ENCODE measurements around the gene TRPC4AP. TPM values are rescaled to one million over a fixed set of nuclear protein-coding genes. Genes with fewer than 3 reads are reported as not detected.

Gene TRPC4AP
- total RNA-seq, 2 donors from 2014 or later: 44.1 to 57.4 TPM

DNA sequence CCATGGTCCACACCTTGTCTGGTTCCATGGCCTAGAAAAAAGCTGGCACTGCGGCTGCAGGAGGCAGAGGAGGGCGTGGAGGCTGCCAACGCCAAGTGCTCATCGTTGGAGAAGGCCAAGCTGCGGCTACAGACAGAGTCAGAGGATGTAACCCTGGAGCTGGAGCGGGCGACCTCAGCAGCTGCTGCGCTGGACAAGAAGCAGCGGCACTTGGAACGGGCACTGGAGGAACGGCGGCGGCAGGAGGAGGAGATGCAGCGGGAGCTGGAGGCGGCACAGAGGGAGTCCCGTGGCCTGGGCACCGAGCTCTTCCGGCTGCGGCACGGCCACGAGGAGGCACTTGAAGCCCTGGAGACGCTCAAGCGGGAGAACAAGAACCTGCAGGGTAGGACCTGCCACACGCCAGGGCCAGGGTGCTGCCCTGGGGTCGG lies 93.6 kb downstream of the TRPC4AP start:
- H3K4me3 ChIP-seq: no peak overlapping the region
- DNase-seq (no peak), ATAC-seq (no peak)
- no peaks in the 10 kb centered on the region for H3K4me1 ChIP-seq
- peaks cover 16 to 46% of the 10 kb centered on the region in 2 donors for H3K36me3 ChIP-seq (replicated peaks in 1 of 2; ENCODE audit: insufficient read depth in 1 of 2, low read depth in 2 of 2)
- 90 to 93% methylated on average over 21 of the region's 25 CpGs for WGBS, 2 donors
- no peak overlapping the region for H3K27ac ChIP-seq
- no peaks in the 10 kb centered on the region for H3K27me3 ChIP-seq
- intact Hi-C loops (cut with DNase I): no loop called here
- H3K9me3 ChIP-seq: no peaks in the 10 kb centered on the region
- TF ChIP-seq, protein P1, sequence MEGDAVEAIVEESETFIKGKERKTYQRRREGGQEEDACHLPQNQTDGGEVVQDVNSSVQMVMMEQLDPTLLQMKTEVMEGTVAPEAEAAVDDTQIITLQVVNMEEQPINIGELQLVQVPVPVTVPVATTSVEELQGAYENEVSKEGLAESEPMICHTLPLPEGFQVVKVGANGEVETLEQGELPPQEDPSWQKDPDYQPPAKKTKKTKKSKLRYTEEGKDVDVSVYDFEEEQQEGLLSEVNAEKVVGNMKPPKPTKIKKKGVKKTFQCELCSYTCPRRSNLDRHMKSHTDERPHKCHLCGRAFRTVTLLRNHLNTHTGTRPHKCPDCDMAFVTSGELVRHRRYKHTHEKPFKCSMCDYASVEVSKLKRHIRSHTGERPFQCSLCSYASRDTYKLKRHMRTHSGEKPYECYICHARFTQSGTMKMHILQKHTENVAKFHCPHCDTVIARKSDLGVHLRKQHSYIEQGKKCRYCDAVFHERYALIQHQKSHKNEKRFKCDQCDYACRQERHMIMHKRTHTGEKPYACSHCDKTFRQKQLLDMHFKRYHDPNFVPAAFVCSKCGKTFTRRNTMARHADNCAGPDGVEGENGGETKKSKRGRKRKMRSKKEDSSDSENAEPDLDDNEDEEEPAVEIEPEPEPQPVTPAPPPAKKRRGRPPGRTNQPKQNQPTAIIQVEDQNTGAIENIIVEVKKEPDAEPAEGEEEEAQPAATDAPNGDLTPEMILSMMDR (IDR thresholded peaks at IDR 0.05): no peak
- TF ChIP-seq POLR2A (IDR thresholded peaks at IDR 0.05): no peak

GRCh38 chr20:34998331-34998950 lies 94.2 kb downstream of the TRPC4AP start:
- DNase-seq (no peak), ATAC-seq (no peak)
- intact Hi-C loops (cut with DNase I): no loop called here
- 91 to 94% methylated on average over 19 to 28 of the region's 28 CpGs for WGBS, 2 donors
- no peaks in the 10 kb centered on the region for H3K9me3 ChIP-seq
- no peaks in the 10 kb centered on the region for H3K27me3 ChIP-seq
- peaks cover 10 to 42% of the 10 kb centered on the region in 2 donors for H3K36me3 ChIP-seq (replicated peaks in 1 of 2; ENCODE audit: insufficient read depth in 1 of 2, low read depth in 2 of 2)
- no peak overlapping the region for H3K4me3 ChIP-seq
- TF ChIP-seq, protein P1 (IDR thresholded peaks at IDR 0.05): no peak
- no peaks in the 10 kb centered on the region for H3K4me1 ChIP-seq
- H3K27ac ChIP-seq: no peak overlapping the region

DNA sequence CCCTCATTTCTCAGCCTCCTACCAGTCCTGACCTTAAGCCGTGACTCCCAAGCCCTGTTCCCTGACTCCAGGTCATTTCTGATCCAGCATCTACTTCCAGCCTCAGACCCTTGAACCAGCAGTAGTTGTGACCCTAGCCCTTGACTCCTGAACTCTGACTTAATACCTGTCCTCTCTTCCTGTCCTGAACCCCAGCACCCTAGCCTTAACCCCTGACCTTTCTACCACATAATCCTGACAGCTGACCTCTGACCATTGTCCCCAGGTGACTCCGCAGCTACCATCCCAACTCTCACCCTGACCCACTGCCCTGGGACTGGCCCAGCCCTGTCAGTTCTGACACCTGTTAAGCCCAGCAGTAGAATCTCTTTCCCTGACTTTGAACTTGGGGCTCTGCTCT lies 94.8 kb downstream of the TRPC4AP start:
- no peaks in the 10 kb centered on the region for H3K9me3 ChIP-seq
- ATAC-seq (no peak), DNase-seq (no peak)
- no peaks in the 10 kb centered on the region for H3K27me3 ChIP-seq
- 94 to 98% methylated on average over 2 of the region's 2 CpGs for WGBS, 2 donors
- no peak overlapping the region for H3K27ac ChIP-seq
- H3K4me1 ChIP-seq: no peaks in the 10 kb centered on the region
- intact Hi-C loops (cut with DNase I): no loop called here
- no peak for TF ChIP-seq POLR2A (IDR thresholded peaks at IDR 0.05)
- TF ChIP-seq, protein P1 (IDR thresholded peaks at IDR 0.05): no peak
- H3K36me3 ChIP-seq (replicated peaks in 1 of 2; ENCODE audit: insufficient read depth in 1 of 2, low read depth in 2 of 2): peaks cover 3 to 36% of the 10 kb centered on the region in 2 donors
- H3K4me3 ChIP-seq: no peak overlapping the region

- peaks cover 0 to 33% of the 10 kb centered on the region in 2 donors for H3K36me3 ChIP-seq (replicated peaks in 1 of 2; ENCODE audit: insufficient read depth in 1 of 2, low read depth in 2 of 2)
- no peaks in the 10 kb centered on the region for H3K27me3 ChIP-seq
- H3K4me3 ChIP-seq: no peak overlapping the region
- DNase-seq: no peak
- no peak overlapping the region for H3K27ac ChIP-seq
- no peaks in the 10 kb centered on the region for H3K4me1 ChIP-seq
- WGBS, 2 donors: 77 to 93% methylated on average over 38 to 39 of the region's 39 CpGs
- intact Hi-C loops (cut with DNase I): no loop called here
- no peaks in the 10 kb centered on the region for H3K9me3 ChIP-seq
- TF ChIP-seq, protein P1 (IDR thresholded peaks at IDR 0.05): no peak
- TF ChIP-seq POLR2A (IDR thresholded peaks at IDR 0.05): no peak
- ATAC-seq: no peak
These were observed 95.5 kb downstream of the TRPC4AP start for GRCh38 chr20:34997131-34997561.
